Upper lobe of left lung (tissue), 6 donors: ENCODE measurements around the gene AJAP1. TPM values are rescaled to one million over a fixed set of nuclear protein-coding genes. Genes with fewer than 3 reads are reported as not detected.
A peak's percentile ranks its signal among the peaks of the same experiment; 100 is the strongest.

Source experiments
- ATAC-seq, 2 donors: fragments of 200-7000 bp; cut with Tn5 transposase; one replicate each; pipeline ENCODE4 v1.9.1; 2022; ENCODE audit warnings: mild to moderate bottlenecking in 2 of 2, moderate library complexity in 2 of 2; ENCODE audit not compliant: low FRiP score in 2 of 2
- DNase-seq, 2 donors: peaks; one replicate each; pipeline ENCODE4 v3.0.0-alpha.2; 2019 to 2020
- H3K27ac ChIP-seq, 4 donors: fragments of 200-600 bp; sonication (generic); one replicate each; pipeline ENCODE4 v1.5.1; 2016 to 2019
- H3K27me3 ChIP-seq, 4 donors: fragments of 200-600 bp; sonication (generic); one replicate each; pipeline ENCODE4 v1.5.1; 2017 to 2019
- H3K36me3 ChIP-seq, 4 donors: fragments of 200-600 bp; sonication (generic); one replicate each; pipeline ENCODE4 v1.5.1; 2016 to 2019
- H3K4me1 ChIP-seq, 4 donors: fragments of 200-600 bp; sonication (generic); one replicate each; pipeline ENCODE4 v1.5.1; 2018 to 2019
- H3K4me3 ChIP-seq, 4 donors: fragments of 200-600 bp; sonication (generic); one replicate each; pipeline ENCODE4 v1.5.1; 2017 to 2019; ENCODE audit warnings: mild to moderate bottlenecking in 2 of 4, moderate library complexity in 1 of 4
- H3K9me3 ChIP-seq, 4 donors: fragments of 200-600 bp; sonication (generic); one replicate each; pipeline ENCODE4 v1.5.1; 2018 to 2019
- CTCF ChIP-seq, 6 experiments: fragments of 450-650 bp in 4 of 6; fragments of 200-600 bp in 2 of 6; sonication (generic) in 2 of 6; IDR thresholded peaks; one replicate each; pipeline ENCODE4 v1.5.1; 2016 to 2019; ENCODE audit warnings: antibody characterized with exemption in 6 of 6
- EP300 ChIP-seq, 4 donors: sonication (generic); formaldehyde crosslinking; IDR thresholded peaks; one replicate each; pipeline ENCODE4 v1.5.1; 2017; ENCODE audit warnings: antibody characterized with exemption in 4 of 4, control low read depth in 2 of 4
- POLR2A ChIP-seq, 4 donors: fragments of 450-650 bp; IDR thresholded peaks; one replicate each; pipeline ENCODE4 v1.5.1; 2016 to 2017; ENCODE audit warnings: antibody characterized with exemption in 4 of 4, mild to moderate bottlenecking in 2 of 4
- POLR2AphosphoS5 ChIP-seq, 2 donors: sonication (generic); formaldehyde crosslinking; IDR thresholded peaks; one replicate each; pipeline ENCODE4 v1.5.1; 2017; ENCODE audit warnings: antibody characterized with exemption in 2 of 2
- WGBS, 2 donors: methylation state at CpG; one replicate each; pipeline ENCODE4 v1.1.5; 2017 to 2018; 5-methylcytosine and 5-hydroxymethylcytosine counted together
- total RNA-seq, 6 donors: library from RNA; depleted of rRNA in 4 of 6; stranded (reverse); fragments of >200 nt in 4 of 6; gene quantifications; one replicate each; pipeline versions ENCODE4 v1.1.0 to v1.2.1, GENCODE V29; 2016 to 2021
- donor health status: DM: no; HTN: no; CAD: no; lungs with moderate emphysema.
- donor health status: DM: no; HTN: yes; CAD: no; lungs with severe emphysema.

The AJAP1 gene
- total RNA-seq, 6 donors from 2014 or later, result 0.54 to 4.6 (median 2.9) TPM

GRCh38 chr1:4699376-4700301 lies 45.2 kb downstream of the AJAP1 start:
- WGBS, 2 donors, result 71 to 77% methylated on average over 20 to 21 of the region's 21 CpGs
- no peaks in the 10 kb centered on the region for H3K36me3 ChIP-seq
- TF ChIP-seq POLR2A (IDR thresholded peaks at IDR 0.05), result no peak
- TF ChIP-seq EP300 (IDR thresholded peaks at IDR 0.05), result no peak
- no peak for TF ChIP-seq POLR2AphosphoS5 (IDR thresholded peaks at IDR 0.05)
- TF ChIP-seq CTCF (IDR thresholded peaks at IDR 0.05), result no peak
- H3K4me3 ChIP-seq, result no peak overlapping the region
- no peaks in the 10 kb centered on the region for H3K4me1 ChIP-seq
- H3K27ac ChIP-seq, result no peak overlapping the region
- ATAC-seq (no peak), DNase-seq (no peak)
- H3K9me3 ChIP-seq, result no peaks in the 10 kb centered on the region
- no peaks in the 10 kb centered on the region for H3K27me3 ChIP-seq

GRCh38 chr1:4700801-4701200 lies 46.4 kb downstream of the AJAP1 start:
- no peaks in the 10 kb centered on the region for H3K27me3 ChIP-seq
- TF ChIP-seq CTCF (IDR thresholded peaks at IDR 0.05), result no peak
- no peak for TF ChIP-seq POLR2A (IDR thresholded peaks at IDR 0.05)
- no peak for TF ChIP-seq EP300 (IDR thresholded peaks at IDR 0.05)
- no peak for TF ChIP-seq POLR2AphosphoS5 (IDR thresholded peaks at IDR 0.05)
- no peaks in the 10 kb centered on the region for H3K4me1 ChIP-seq
- DNase-seq, result no peak
- H3K9me3 ChIP-seq, result no peaks in the 10 kb centered on the region
- no peak overlapping the region for H3K27ac ChIP-seq
- no peaks in the 10 kb centered on the region for H3K36me3 ChIP-seq
- ATAC-seq, result no peak
- 34 to 64% methylated on average over 11 to 13 of the region's 13 CpGs for WGBS, 2 donors
- no peak overlapping the region for H3K4me3 ChIP-seq

GRCh38 chr1:4701276-4701675 lies 46.9 kb downstream of the AJAP1 start:
- Histone ChIP-seq H3K36me3 (no peaks in the 10 kb centered on the region), H3K4me3 (no peak overlapping the region), H3K27me3 (no peaks in the 10 kb centered on the region), H3K9me3 (no peaks in the 10 kb centered on the region), H3K27ac (no peak overlapping the region), H3K4me1 (no peaks in the 10 kb centered on the region)
- 59 to 70% methylated on average over 8 to 9 of the region's 9 CpGs for WGBS, 2 donors
- no peak for TF ChIP-seq POLR2AphosphoS5 (IDR thresholded peaks at IDR 0.05)
- TF ChIP-seq CTCF (IDR thresholded peaks at IDR 0.05), result no peak
- no peak for TF ChIP-seq POLR2A (IDR thresholded peaks at IDR 0.05)
- DNase-seq (no peak), ATAC-seq (no peak)

- no peaks in the 10 kb centered on the region for H3K27me3 ChIP-seq
These were observed 48.1 kb downstream of the AJAP1 start for GRCh38 chr1:4702464-4702863.

More at GRCh38 chr1:4702464-4702863, 48.1 kb downstream of the AJAP1 start:
- Histone ChIP-seq H3K4me3 (no peak overlapping the region), H3K4me1 (no peaks in the 10 kb centered on the region), H3K27ac (no peak overlapping the region), H3K36me3 (no peaks in the 10 kb centered on the region), H3K9me3 (no peaks in the 10 kb centered on the region)
- no peak for ATAC-seq
- peak in 1 of 2 donors; percentile 49 for DNase-seq
- TF ChIP-seq EP300 (IDR thresholded peaks at IDR 0.05) (no peak), POLR2A (IDR thresholded peaks at IDR 0.05) (no peak), CTCF (IDR thresholded peaks at IDR 0.05) (no peak), POLR2AphosphoS5 (IDR thresholded peaks at IDR 0.05) (no peak)
- 89% methylated on average over 12 of the region's 12 CpGs; no CpG with 5 or more reads in 1 of the 2 donors for WGBS, 2 donors
